ENCODE results near the gene GUCY1A2. TPM values are rescaled to one million over a fixed set of nuclear protein-coding genes. Genes with fewer than 3 reads are reported as not detected.

The GUCY1A2 gene
- total RNA-seq, 1 experiment from 2014 or later, result 0.55 TPM

DNA sequence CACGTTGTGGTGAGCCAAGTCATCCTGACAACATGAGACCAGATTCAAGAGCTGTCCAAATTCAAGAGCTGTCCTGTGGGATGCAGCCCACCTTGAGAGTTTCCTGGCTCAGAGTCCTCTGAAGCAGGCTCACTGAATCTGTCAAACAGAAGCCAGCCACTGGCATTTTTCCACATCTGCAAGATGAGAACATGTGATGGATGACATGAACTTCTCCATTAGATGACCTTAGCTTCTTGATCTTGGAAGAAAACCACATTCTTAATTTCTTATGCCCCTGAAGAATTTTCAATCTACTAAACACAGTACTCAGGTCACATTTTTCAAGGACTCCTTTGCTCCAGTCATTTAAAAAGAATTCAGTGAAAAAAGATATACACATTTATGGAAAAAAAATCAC is 291.0 kb downstream of the GUCY1A2 start:
- Histone ChIP-seq H4K8ac (replicated peaks; ENCODE audit: insufficient read length, low read depth, low read length) (no peak overlapping the region), H4K5ac (ENCODE audit: insufficient read length, low read depth, low read length) (no peak overlapping the region), H3K9me3 (ENCODE audit: control insufficient read depth, low read depth, low read length) (no peaks in the 10 kb centered on the region), H3K56ac (ENCODE audit: insufficient read length, low read depth, low read length) (no peak overlapping the region), H3K27me3 (ENCODE audit: insufficient read depth, low read length) (no peaks in the 10 kb centered on the region), H3K14ac (ENCODE audit: insufficient read depth, low read length) (no peak overlapping the region), H2BK5ac (ENCODE audit: insufficient read length, low read length) (no peak overlapping the region), H3K23me2 (ENCODE audit: insufficient read length, low read depth, low read length, poor library complexity, severe bottlenecking) (no peaks in the 10 kb centered on the region), H2BK15ac (ENCODE audit: low read depth, low read length) (no peak overlapping the region), H3K9ac (ENCODE audit: extremely low read depth, insufficient read length, low read length) (no peak overlapping the region), H3T11ph (ENCODE audit: low read length) (no peak overlapping the region), H3K79me1 (ENCODE audit: insufficient read depth, low read depth, low read length, poor library complexity, severe bottlenecking) (no peaks in the 10 kb centered on the region), H3K23ac (ENCODE audit: insufficient read length, low read depth, low read length) (no peak overlapping the region), H3K4ac (ENCODE audit: low read depth, low read length) (no peak overlapping the region), H4K91ac (ENCODE audit: insufficient read length, low read depth, low read length) (no peak overlapping the region), H2AK5ac (ENCODE audit: insufficient read length, low read length) (no peak overlapping the region), H3K4me2 (ENCODE audit: insufficient read depth, insufficient read length, low read length) (no peak overlapping the region), H4K20me1 (ENCODE audit: control insufficient read depth, insufficient read depth, insufficient read length) (no peaks in the 10 kb centered on the region), H3K27ac (ENCODE audit: insufficient read length, low read depth, low read length) (no peak overlapping the region), H2BK20ac (ENCODE audit: low read depth, low read length, poor library complexity, severe bottlenecking) (no peak overlapping the region), H2BK12ac (ENCODE audit: insufficient read length, low read depth, low read length) (no peak overlapping the region), H3K18ac (ENCODE audit: insufficient read length, low read depth, low read length) (no peak overlapping the region), H3K4me1 (ENCODE audit: insufficient read depth, low read length) (no peaks in the 10 kb centered on the region), H2AFZ (ENCODE audit: low read length) (no peak overlapping the region), H3K79me2 (ENCODE audit: insufficient read depth, low read length) (no peaks in the 10 kb centered on the region), H2BK120ac (ENCODE audit: low read depth, low read length, poor library complexity, severe bottlenecking) (no peak overlapping the region)
- TF ChIP-seq, protein P1, sequence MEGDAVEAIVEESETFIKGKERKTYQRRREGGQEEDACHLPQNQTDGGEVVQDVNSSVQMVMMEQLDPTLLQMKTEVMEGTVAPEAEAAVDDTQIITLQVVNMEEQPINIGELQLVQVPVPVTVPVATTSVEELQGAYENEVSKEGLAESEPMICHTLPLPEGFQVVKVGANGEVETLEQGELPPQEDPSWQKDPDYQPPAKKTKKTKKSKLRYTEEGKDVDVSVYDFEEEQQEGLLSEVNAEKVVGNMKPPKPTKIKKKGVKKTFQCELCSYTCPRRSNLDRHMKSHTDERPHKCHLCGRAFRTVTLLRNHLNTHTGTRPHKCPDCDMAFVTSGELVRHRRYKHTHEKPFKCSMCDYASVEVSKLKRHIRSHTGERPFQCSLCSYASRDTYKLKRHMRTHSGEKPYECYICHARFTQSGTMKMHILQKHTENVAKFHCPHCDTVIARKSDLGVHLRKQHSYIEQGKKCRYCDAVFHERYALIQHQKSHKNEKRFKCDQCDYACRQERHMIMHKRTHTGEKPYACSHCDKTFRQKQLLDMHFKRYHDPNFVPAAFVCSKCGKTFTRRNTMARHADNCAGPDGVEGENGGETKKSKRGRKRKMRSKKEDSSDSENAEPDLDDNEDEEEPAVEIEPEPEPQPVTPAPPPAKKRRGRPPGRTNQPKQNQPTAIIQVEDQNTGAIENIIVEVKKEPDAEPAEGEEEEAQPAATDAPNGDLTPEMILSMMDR (conservative IDR thresholded peaks at IDR 0.05), result no peak
- DNase-seq, result no peak
- Mint-ChIP-seq H3K4me1 (no peaks in the 10 kb centered on the region), H3K4me3 (no peak overlapping the region), H3K27me3 (ENCODE audit: low read depth) (no peaks in the 10 kb centered on the region), H3K9me3 (no peaks in the 10 kb centered on the region), H3K27ac (no peak overlapping the region), H3K36me3 (ENCODE audit: insufficient read depth in 1 of 3, low read depth in 3 of 3) (no peaks in the 10 kb centered on the region)
- WGBS (ENCODE audit: extremely low coverage, insufficient read length, low lambda C conversion rate), result no CpG with 5 or more reads among the region's 1 CpG

Data from H9 (cell line).